NT2/D1 (cell line): ENCODE measurements around the gene NLN.

Experiments
- YY1 ChIP-seq: IDR thresholded peaks from 2 replicates; pipeline ENCODE4 v1.6.1; 2011; ENCODE audit not compliant: insufficient read length, insufficient read depth
- ZNF274 ChIP-seq: IDR thresholded peaks from 2 replicates; pipeline ENCODE4 v1.6.1; 2011; ENCODE audit warnings: mild to moderate bottlenecking, low read depth, low read length

DNA sequence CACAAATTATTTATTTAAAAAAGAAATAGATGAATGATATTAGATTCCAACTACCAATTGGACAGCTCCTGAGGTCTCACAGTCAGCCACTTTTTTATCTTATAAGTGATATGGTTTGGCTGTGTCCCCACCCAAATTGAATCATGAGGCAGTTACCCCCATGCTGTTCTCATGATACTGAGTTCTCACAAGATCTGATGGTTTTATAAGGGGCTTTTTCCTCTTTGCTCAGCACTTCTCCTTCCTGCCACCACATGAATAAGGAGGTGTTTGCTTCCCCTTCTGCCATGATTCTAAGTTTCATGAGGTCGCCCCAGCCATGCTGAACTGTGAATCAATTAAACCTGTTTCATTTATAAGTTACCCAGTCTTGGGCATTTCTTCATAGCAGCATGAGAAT is 12.9 kb downstream of the NLN start:
- no peak for TF ChIP-seq ZNF274
- TF ChIP-seq YY1: no peak
